Endodermal cell (in vitro differentiated cells): ENCODE results near the gene FMO4. TPM values are rescaled to one million over a fixed set of nuclear protein-coding genes. Genes with fewer than 3 reads are reported as not detected.
"Not testable (repeated sequence)": the region's sequence is repeated elsewhere in the genome, so short reads cannot be mapped to it uniquely, and the experiment has no call there.

Source experiments
- DNase-seq: peaks from one replicate; pipeline ENCODE4 v3.0.0-alpha.2; 2017
- H3K27ac ChIP-seq: 2 replicates; pipeline ENCODE4 v1.5.1; 2013; ENCODE audit warnings: mild to moderate bottlenecking, low read depth, low read length, moderate library complexity
- H3K27me3 ChIP-seq: 2 replicates; pipeline ENCODE4 v1.6.1; 2013; ENCODE audit warnings: mild to moderate bottlenecking, low read length, moderate library complexity; ENCODE audit not compliant: insufficient read depth, control insufficient read depth, poor library complexity, severe bottlenecking
- H3K36me3 ChIP-seq: 2 replicates; pipeline ENCODE4 v1.7.0; 2013; ENCODE audit warnings: mild to moderate bottlenecking, low read length, moderate library complexity; ENCODE audit not compliant: control insufficient read depth, insufficient read depth
- H3K4me1 ChIP-seq: one replicate; pipeline ENCODE4 v1.7.0; 2013; ENCODE audit warnings: low read length; ENCODE audit not compliant: control insufficient read depth, insufficient read depth
- H3K4me3 ChIP-seq: 2 replicates; pipeline ENCODE4 v1.5.1; 2013; ENCODE audit warnings: mild to moderate bottlenecking, low read length, moderate library complexity
- H3K9ac ChIP-seq: 2 replicates; pipeline ENCODE4 v1.6.1; 2013; ENCODE audit warnings: mild to moderate bottlenecking, low read length, moderate library complexity; ENCODE audit not compliant: poor library complexity, severe bottlenecking; ENCODE audit errors: extremely low read depth
- H3K9me3 ChIP-seq: 2 replicates; pipeline ENCODE4 v1.6.1; 2013; ENCODE audit warnings: mild to moderate bottlenecking, low read length, moderate library complexity; ENCODE audit not compliant: control insufficient read depth
- H3K27ac Mint-ChIP-seq: 2 replicates; pipeline ENCODE4 v1.8.0; 2020; ENCODE audit warnings: mixed read lengths
- H3K27me3 Mint-ChIP-seq: 2 replicates; pipeline ENCODE4 v1.8.0; 2021; ENCODE audit warnings: mild to moderate bottlenecking, mixed read lengths; ENCODE audit not compliant: insufficient read depth
- H3K36me3 Mint-ChIP-seq: 2 replicates; pipeline ENCODE4 v1.8.0; 2020; ENCODE audit warnings: low read depth, mixed read lengths
- H3K4me1 Mint-ChIP-seq: 2 replicates; pipeline ENCODE4 v1.8.0; 2020; ENCODE audit warnings: mixed read lengths
- H3K4me3 Mint-ChIP-seq: 2 replicates; pipeline ENCODE4 v1.8.0; 2020; ENCODE audit warnings: mild to moderate bottlenecking, moderate library complexity, mixed read lengths
- H3K9me3 Mint-ChIP-seq: 2 replicates; pipeline ENCODE4 v1.8.0; 2020; ENCODE audit warnings: mild to moderate bottlenecking, mixed read lengths
- CTCF ChIP-seq: fragments of 200-600 bp; sonication (generic); conservative IDR thresholded peaks from 2 replicates; pipeline ENCODE4 v1.5.0; 2021; ENCODE audit warnings: antibody characterized with exemption, mild to moderate bottlenecking
- WGBS, 2 experiments: methylation state at CpG; one replicate each; pipeline versions ENCODE4 v1.1.5 to v1.1.7; 2013; ENCODE audit warnings: missing lambda C conversion rate in 2 of 2, mixed read lengths in 1 of 2; ENCODE audit not compliant: insufficient coverage in 1 of 2, insufficient read length in 1 of 2; 5-methylcytosine and 5-hydroxymethylcytosine counted together
- total RNA-seq, 2 donors: library from RNA; stranded (reverse); fragmentation: NEBNext Ultra II Directional in 1 of 2; extraction: Animal tissue kit (Norgen Biotek cat#: 25700) in 1 of 2; gene quantifications; 2 replicates in 1 of 2; 3 replicates in 1 of 2; pipeline ENCODE4 v1.2.1, GENCODE V29; 2021

Gene FMO4
- total RNA-seq, 2 donors from 2014 or later: 2.5 to 3.5 TPM

GRCh38 chr1:171286032-171286705 is 27.8 kb upstream of the FMO4 start:
- no peaks in the 10 kb centered on the region for H3K36me3 ChIP-seq
- Mint-ChIP-seq H3K27me3 (no peaks in the 10 kb centered on the region), H3K36me3 (no peaks in the 10 kb centered on the region), H3K4me3 (no peak overlapping the region), H3K27ac (no peak overlapping the region), H3K9me3 (no peaks in the 10 kb centered on the region), H3K4me1 (peaks cover 9% of the 10 kb centered on the region)
- 89 to 100% methylated on average over 3 to 4 of the region's 4 CpGs for WGBS, 2 experiments
- TF ChIP-seq CTCF: no peak
- no peak overlapping the region for H3K27ac ChIP-seq
- no peak overlapping the region for H3K4me3 ChIP-seq
- no peak for DNase-seq
- H3K9me3 ChIP-seq: no peaks in the 10 kb centered on the region
- H3K4me1 ChIP-seq: peaks cover 7% of the 10 kb centered on the region
- H3K9ac ChIP-seq: no peak overlapping the region
- no peaks in the 10 kb centered on the region for H3K27me3 ChIP-seq

GRCh38 chr1:171290621-171291020 is 23.4 kb upstream of the FMO4 start:
- H3K27me3 Mint-ChIP-seq: no peaks in the 10 kb centered on the region
- no peak for DNase-seq
- H3K4me1 Mint-ChIP-seq: no peaks in the 10 kb centered on the region
- 94% methylated on average over 2 of the region's 2 CpGs; no CpG with 5 or more reads in 1 of the 2 experiments for WGBS, 2 experiments
- no peak for TF ChIP-seq CTCF
- H3K9me3 Mint-ChIP-seq: no peaks in the 10 kb centered on the region
- Histone ChIP-seq H3K27me3 (no peaks in the 10 kb centered on the region), H3K9me3 (no peaks in the 10 kb centered on the region), H3K4me3 (no peak overlapping the region), H3K36me3 (no peaks in the 10 kb centered on the region), H3K9ac (no peak overlapping the region), H3K4me1 (no peaks in the 10 kb centered on the region), H3K27ac (no peak overlapping the region)
- no peaks in the 10 kb centered on the region for H3K36me3 Mint-ChIP-seq
- no peak overlapping the region for H3K27ac Mint-ChIP-seq
- H3K4me3 Mint-ChIP-seq: no peak overlapping the region

- Mint-ChIP-seq H3K4me3 (no peak overlapping the region), H3K9me3 (no peaks in the 10 kb centered on the region), H3K36me3 (no peaks in the 10 kb centered on the region), H3K4me1 (no peaks in the 10 kb centered on the region), H3K27me3 (no peaks in the 10 kb centered on the region), H3K27ac (no peak overlapping the region)
- H3K4me1 ChIP-seq: no peaks in the 10 kb centered on the region
- DNase-seq: no peak
- no peak overlapping the region for H3K4me3 ChIP-seq
- WGBS, 2 experiments: 75 to 100% methylated on average over 1 of the region's 1 CpG
- no peaks in the 10 kb centered on the region for H3K9me3 ChIP-seq
- H3K27me3 ChIP-seq: no peaks in the 10 kb centered on the region
- TF ChIP-seq CTCF: no peak
- H3K36me3 ChIP-seq: no peaks in the 10 kb centered on the region
- no peak overlapping the region for H3K27ac ChIP-seq
- H3K9ac ChIP-seq: no peak overlapping the region
Observed at GRCh38 chr1:171292799-171293198, 21.2 kb upstream of the FMO4 start.

- H3K4me3 Mint-ChIP-seq, H3K27me3 ChIP-seq, H3K36me3 Mint-ChIP-seq, H3K36me3 ChIP-seq, H3K4me1 ChIP-seq, H3K9ac ChIP-seq, H3K27ac ChIP-seq, DNase-seq, H3K27ac Mint-ChIP-seq, H3K4me3 ChIP-seq, H3K27me3 Mint-ChIP-seq, H3K4me1 Mint-ChIP-seq, H3K9me3 ChIP-seq, H3K9me3 Mint-ChIP-seq: not testable (repeated sequence)
- WGBS, 2 experiments: 90 to 94% methylated on average over 6 to 7 of the region's 7 CpGs
Observed at GRCh38 chr1:171295383-171295782, 18.6 kb upstream of the FMO4 start.
